GM10847 (cell line): ENCODE measurements around the gene LRFN3.

Experiments used
- POLR2A ChIP-seq: IDR thresholded peaks from 2 replicates; pipeline ENCODE4 v1.6.1; 2011; ENCODE audit not compliant: insufficient read length; ENCODE audit errors: extremely low read depth

The LRFN3 gene

GRCh38 chr19:35942235-35942634, 6.1 kb downstream of the LRFN3 start:
- TF ChIP-seq POLR2A, result no peak

DNA sequence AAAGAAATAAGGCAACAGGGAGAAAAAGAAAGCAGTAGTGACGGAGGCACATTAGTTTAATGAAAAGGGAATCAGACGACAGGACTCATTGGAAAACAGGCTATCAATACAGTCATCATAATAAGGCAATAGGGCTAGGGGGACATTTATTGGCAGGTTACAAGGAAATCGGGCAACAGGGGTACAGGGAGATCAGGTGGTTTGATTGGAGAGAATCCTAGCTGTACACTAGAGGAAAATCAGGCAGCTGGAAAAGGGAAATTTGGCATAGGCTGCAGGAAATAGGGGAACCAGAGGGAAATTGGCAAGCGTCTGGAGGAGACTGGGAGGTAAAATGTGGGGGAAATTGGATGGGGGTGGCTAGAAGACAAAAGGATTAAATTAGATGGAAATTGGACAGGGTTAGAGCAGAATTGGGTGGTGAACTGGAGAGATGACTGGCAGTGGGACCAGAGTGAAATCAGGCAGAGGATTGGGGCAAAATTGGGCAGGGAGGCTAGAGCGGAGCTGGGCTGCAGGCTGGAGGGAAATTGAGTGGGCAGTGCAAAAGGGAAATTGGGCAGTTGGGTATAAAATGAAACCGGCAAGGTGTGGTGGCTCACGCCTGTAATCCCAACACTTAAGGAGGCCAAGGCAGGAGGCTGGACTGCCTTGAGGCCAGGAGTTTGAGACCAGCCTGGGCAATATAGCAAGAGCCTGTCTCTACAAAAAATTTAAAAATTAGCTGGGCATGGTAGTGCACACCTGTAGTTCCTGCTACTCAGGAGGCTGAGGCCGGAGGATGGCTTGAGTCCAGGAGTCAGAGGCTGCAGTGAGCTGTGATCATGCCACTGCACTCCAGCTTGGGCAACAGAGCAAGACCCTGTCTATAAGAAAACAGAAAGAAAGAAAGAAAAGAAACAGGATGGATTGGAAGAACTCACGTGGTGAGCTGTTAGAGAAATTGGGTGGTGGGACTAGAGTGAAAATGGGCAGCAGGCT, 7.4 kb downstream of the LRFN3 start:
- TF ChIP-seq POLR2A, result no peak

- no peak for TF ChIP-seq POLR2A
Observed at GRCh38 chr19:35944556-35944955, 8.4 kb downstream of the LRFN3 start.

GRCh38 chr19:35945121-35945790, 9.1 kb downstream of the LRFN3 start:
- no peak for TF ChIP-seq POLR2A

- TF ChIP-seq POLR2A, result no peak
Observed at GRCh38 chr19:35946203-35946602, 10.0 kb downstream of the LRFN3 start.

DNA sequence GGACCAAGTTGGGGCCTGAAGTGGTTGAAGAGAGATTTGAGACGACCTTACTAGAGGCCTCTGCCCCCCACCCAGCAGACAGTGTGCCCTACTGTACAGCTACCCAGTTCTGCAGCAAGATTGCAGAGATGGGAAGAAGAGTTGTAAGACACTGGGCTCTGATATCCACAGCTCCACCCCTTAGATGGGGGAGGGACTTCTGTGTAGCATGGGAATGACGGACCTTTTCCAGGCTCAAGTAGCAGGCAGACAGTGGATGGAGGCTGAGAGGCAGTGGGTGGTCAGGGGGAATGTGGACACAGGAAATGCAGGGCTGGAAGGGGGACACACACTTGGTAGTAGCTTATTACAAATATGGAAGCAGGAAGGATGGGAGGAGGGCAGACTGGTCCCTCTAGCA, 13.0 kb downstream of the LRFN3 start:
- TF ChIP-seq POLR2A, result no peak

GRCh38 chr19:35955881-35956634, 19.9 kb downstream of the LRFN3 start:
- no peak for TF ChIP-seq POLR2A

DNA sequence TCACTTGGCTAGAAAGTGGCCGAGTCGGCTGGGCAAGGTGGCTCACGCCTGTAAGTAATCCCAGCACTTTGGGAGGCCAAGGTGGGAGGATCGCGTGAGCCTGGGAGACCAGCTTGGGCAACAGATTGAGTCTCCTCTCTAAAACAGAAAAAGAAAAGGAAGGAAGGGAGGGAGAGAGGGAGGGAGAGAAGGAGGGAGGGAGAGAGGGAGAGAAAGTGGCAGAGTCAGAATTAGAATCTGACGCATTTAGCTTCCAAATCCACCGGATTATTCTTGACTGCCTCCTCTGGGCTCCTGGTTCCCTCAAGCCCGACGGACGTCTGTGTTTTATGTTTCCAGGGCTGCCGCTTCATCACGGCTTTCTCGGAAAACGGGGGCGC, 22.5 kb downstream of the LRFN3 start:
- no peak for TF ChIP-seq POLR2A

GRCh38 chr19:35959040-35959967, 23.1 kb downstream of the LRFN3 start:
- TF ChIP-seq POLR2A, result no peak

- no peak for TF ChIP-seq POLR2A
Observed at GRCh38 chr19:35959968-35960320, 23.8 kb downstream of the LRFN3 start.

DNA sequence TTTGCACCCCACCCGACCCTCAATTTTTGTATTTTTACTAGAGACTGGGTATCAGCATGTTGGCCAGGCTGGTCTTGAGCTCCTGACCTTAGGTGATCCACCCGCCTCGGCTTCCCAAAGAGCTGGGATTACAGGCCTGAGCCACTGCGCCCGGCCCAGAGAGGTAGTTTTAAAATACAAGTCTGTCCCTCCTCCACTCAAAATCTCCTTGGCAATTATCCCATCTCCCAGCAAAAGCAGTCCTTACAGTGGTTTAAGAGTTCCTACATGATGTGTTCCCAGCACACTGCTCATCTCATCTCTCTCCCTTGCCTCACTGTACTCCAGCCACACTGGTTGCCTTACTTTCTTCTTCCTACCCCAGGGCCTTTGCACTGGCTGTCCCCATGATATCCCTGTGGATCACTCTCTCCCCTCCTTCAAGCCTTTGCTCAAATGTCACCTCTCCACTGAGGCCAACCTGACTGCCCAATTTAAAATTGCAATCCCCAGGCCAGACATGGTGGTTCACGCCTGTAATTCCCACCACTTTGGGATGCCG, 24.3 kb downstream of the LRFN3 start:
- no peak for TF ChIP-seq POLR2A

DNA sequence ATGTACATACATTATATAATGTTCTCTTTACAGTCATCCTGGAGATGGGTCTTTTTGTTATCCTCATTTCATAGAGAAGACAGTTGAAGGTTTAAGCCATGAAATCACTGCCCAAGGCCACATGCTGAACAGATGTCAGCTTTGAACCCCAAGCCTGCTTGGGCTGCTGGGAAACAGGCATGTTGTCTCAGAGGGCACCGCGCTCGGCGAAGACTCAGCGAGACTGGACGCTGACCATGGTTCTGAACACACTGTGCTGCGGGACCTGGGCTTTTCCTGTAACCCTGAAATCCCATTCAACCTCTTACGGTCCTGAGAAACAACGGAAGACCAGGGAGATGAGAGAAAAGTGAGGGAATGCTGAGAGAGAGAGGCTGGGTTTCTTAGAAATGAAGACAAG, 27.3 kb downstream of the LRFN3 start:
- no peak for TF ChIP-seq POLR2A

GRCh38 chr19:35966771-35967170, 30.6 kb downstream of the LRFN3 start:
- no peak for TF ChIP-seq POLR2A

DNA sequence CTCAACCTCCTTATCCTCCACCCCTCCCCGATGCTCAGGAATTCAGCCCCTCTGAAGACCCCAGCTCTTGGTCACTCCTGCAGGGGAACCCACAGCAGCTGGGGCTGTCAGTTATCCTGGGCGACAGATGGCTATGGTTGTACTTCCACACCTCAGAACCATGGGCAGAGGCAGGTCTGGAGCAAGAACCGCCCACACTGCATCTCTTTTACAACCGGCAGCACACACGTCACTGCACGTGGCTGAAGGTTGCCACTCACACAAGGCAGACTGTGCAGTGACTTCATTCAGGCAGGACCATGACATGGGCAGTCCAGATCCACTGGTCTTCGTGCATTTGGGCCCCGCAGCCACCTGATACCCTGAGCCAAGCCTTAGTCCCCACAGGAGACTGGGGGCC, 37.3 kb downstream of the LRFN3 start:
- TF ChIP-seq POLR2A, result no peak
